Measurements from ENCODE around the gene AUP1.
A peak's percentile ranks its signal among the peaks of the same experiment; 100 is the strongest.

The AUP1 gene

DNA sequence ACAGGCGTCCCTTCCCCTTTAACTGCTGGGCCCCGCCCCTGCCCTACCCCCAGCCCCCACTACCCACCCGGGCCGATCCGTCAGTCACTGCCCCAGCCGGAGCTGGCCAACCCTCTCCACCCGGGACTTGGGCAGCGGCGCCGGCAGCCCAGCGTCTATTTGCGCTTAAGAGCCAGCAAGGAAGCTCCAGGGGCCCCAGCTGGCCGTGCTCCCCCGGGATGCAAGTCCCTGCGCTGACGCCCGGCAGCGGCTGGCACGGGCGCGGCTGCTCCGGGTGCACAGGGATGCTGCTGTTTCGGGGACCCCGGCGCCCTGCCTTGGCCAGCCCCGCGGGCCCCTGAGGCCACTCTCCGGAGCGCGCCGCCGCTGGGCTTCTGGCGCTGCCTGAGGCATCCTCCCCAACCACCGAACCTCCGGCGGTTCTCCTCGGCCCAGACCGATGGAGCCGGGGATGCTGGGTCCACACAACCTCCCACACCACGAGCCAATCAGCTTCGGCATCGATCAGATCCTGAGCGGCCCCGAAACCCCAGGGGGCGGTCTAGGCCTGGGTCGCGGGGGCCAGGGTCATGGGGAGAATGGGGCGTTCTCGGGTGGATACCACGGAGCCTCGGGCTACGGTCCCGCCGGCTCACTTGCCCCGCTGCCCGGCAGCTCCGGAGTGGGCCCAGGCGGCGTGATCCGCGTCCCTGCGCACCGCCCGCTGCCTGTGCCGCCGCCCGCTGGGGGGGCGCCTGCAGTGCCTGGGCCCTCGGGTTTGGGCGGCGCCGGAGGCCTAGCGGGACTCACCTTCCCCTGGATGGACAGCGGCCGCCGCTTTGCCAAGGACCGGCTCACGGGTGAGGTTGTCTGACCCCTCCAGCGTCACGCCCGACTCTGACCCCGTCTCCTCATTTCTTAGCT, 14.9 kb downstream of the AUP1 start, which contains the start of gene TLX2:
TLX2 (plus strand) TSS at position 83 of the 903 bp plus-strand sequence; CDS start at position 440, 357 bp downstream.
- Histone ChIP-seq H3K36me3 (ENCODE audit: control insufficient read depth, low read length) (no peaks in the 10 kb centered on the region), H3K9me2 (replicated peaks; ENCODE audit: control insufficient read depth, low read length) (no peaks in the 10 kb centered on the region), H4K20me1 (ENCODE audit: control insufficient read depth, insufficient read depth, low read depth, low read length) (no peaks in the 10 kb centered on the region), H3K4me1 (ENCODE audit: control insufficient read depth, low read length) (peaks cover 11% of the 10 kb centered on the region; the same call in 1 of the 2 replicates), H3K4me2 (ENCODE audit: low read length) (peak within 1 kb of the TSS; percentile 20), H3F3A (ENCODE audit: control insufficient read depth, insufficient read depth) (0 out of 2 replicates have a peak, but pooled peaks cover under 1% of the 10 kb centered on the region), H3K27me3 (ENCODE audit: control insufficient read depth, low read length) (peaks cover 52% of the 10 kb centered on the region), H3K27ac (ENCODE audit: low read depth, low read length) (no peak within 1 kb of the TSS), H3K4me3 (ENCODE audit: low read length) (peak within 1 kb of the TSS; percentile 12; the same call in 1 of the 2 replicates), H3K9me3 (ENCODE audit: control insufficient read depth, insufficient read depth, low read length) (no peaks in the 10 kb centered on the region), H3K79me2 (ENCODE audit: control insufficient read depth, low read length) (no peaks in the 10 kb centered on the region)
- TF ChIP-seq EZH2phosphoT487 (IDR thresholded peaks at IDR 0.05; ENCODE audit: borderline replicate concordance, low read length) (peak; percentile 89), CTCF (IDR thresholded peaks at IDR 0.05; ENCODE audit: low read depth, low read length, poor library complexity, severe bottlenecking) (no peak)

DNA sequence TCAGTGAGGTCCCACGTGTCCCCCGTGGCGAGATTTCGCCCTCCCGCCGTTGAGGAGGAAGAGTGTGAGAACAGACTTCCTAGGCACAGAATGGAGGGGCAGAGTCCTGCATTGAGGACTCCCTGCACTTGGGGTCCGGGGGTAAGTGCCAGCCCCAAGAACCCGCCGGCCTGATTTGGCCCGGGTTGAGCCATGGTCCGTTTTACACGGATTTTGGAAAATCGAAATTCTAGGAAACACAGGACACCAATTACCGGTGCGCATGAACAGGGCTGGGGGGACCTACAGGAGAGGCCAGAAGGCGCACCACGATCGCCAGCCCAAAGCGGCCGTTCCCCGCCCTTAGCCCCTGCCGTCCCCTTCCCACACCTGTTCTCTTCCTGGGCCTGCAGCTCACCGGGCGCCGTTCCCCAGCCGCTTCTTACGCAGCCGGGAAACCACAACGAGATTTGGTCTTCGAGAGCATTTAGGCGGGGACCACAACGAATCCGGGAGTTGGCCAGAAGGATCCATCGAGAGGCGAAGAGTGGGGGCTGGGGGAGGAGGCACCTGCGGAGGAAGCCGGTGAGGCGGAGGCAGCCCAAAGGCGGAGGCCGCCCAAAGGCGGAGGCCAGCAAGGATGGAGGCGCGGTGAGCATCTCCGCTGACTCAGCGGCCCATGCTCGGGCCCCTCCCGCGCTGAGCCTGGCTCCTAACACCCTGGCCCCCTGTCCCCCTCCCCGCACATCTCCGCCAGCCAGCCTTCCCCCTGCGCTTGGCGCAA, 15.7 kb downstream of the AUP1 start:
- TF ChIP-seq EZH2phosphoT487 (IDR thresholded peaks at IDR 0.05; ENCODE audit: borderline replicate concordance, low read length) (no peak; the same call in 1 of the 2 replicates), CTCF (IDR thresholded peaks at IDR 0.05; ENCODE audit: low read depth, low read length, poor library complexity, severe bottlenecking) (no peak)
- H4K20me1 ChIP-seq (ENCODE audit: control insufficient read depth, insufficient read depth, low read depth, low read length), result no peaks in the 10 kb centered on the region
- peaks cover 14% of the 10 kb centered on the region for H3K4me1 ChIP-seq (ENCODE audit: control insufficient read depth, low read length)
- H3K9me2 ChIP-seq (replicated peaks; ENCODE audit: control insufficient read depth, low read length), result no peaks in the 10 kb centered on the region
- H3K79me2 ChIP-seq (ENCODE audit: control insufficient read depth, low read length), result no peaks in the 10 kb centered on the region
- peaks cover 52% of the 10 kb centered on the region for H3K27me3 ChIP-seq (ENCODE audit: control insufficient read depth, low read length)
- H3F3A ChIP-seq (ENCODE audit: control insufficient read depth, insufficient read depth), result 0 out of 2 replicates have a peak, but pooled peaks cover 3% of the 10 kb centered on the region
- H3K27ac ChIP-seq (ENCODE audit: low read depth, low read length), result no peak overlapping the region
- no peaks in the 10 kb centered on the region for H3K9me3 ChIP-seq (ENCODE audit: control insufficient read depth, insufficient read depth, low read length)
- H3K4me3 ChIP-seq (ENCODE audit: low read length), result peak overlapping the region; percentile 12; the same call in 1 of the 2 replicates
- H3K36me3 ChIP-seq (ENCODE audit: control insufficient read depth, low read length), result no peaks in the 10 kb centered on the region
- peak overlapping the region; percentile 20 for H3K4me2 ChIP-seq (ENCODE audit: low read length)

GRCh38 chr2:74512744-74513604, 16.5 kb downstream of the AUP1 start:
- Histone ChIP-seq H3K36me3 (ENCODE audit: control insufficient read depth, low read length) (no peaks in the 10 kb centered on the region), H3K79me2 (ENCODE audit: control insufficient read depth, low read length) (no peaks in the 10 kb centered on the region), H3K4me1 (ENCODE audit: control insufficient read depth, low read length) (peaks cover 22% of the 10 kb centered on the region), H4K20me1 (ENCODE audit: control insufficient read depth, insufficient read depth, low read depth, low read length) (no peaks in the 10 kb centered on the region), H3K9me2 (replicated peaks; ENCODE audit: control insufficient read depth, low read length) (no peaks in the 10 kb centered on the region), H3K9me3 (ENCODE audit: control insufficient read depth, insufficient read depth, low read length) (no peaks in the 10 kb centered on the region), H3K27me3 (ENCODE audit: control insufficient read depth, low read length) (peaks cover 46% of the 10 kb centered on the region), H3K4me3 (ENCODE audit: low read length) (no peak overlapping the region), H3K27ac (ENCODE audit: low read depth, low read length) (no peak overlapping the region), H3K4me2 (ENCODE audit: low read length) (no peak overlapping the region), H3F3A (ENCODE audit: control insufficient read depth, insufficient read depth) (0 out of 2 replicates have a peak, but pooled peaks cover 3% of the 10 kb centered on the region)
- TF ChIP-seq CTCF (IDR thresholded peaks at IDR 0.05; ENCODE audit: low read depth, low read length, poor library complexity, severe bottlenecking), result no peak
- no peak for TF ChIP-seq EZH2phosphoT487 (IDR thresholded peaks at IDR 0.05; ENCODE audit: borderline replicate concordance, low read length)
